ENCODE measurements around the gene OOSP2. TPM values are rescaled to one million over a fixed set of nuclear protein-coding genes. Genes with fewer than 3 reads are reported as not detected.

OOSP2 gene, protein sequence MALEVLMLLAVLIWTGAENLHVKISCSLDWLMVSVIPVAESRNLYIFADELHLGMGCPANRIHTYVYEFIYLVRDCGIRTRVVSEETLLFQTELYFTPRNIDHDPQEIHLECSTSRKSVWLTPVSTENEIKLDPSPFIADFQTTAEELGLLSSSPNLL
- total RNA-seq = not detected
- long read RNA-seq = 0 reads

DNA sequence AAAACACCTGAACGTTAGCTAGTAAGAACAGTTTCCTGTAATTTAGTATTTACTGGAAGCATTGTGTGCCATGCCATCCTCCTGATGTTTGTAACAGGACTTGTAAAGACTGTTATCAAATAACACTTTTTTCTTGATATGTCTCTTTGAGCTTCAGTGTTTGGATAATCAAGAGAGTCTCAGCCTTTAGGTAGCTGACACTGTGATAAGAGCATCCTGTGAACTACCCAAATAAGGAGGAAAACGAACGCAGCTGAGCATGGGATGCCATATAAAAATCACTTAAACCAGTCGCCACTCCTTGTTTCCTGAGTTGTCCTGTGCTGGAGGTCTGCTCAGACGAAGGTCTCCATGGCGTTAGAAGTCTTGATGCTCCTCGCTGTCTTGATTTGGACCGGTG, at the start of gene OOSP2:
Gene OOSP2, plus strand, starts transcription at position 301 of the 400 bp plus-strand sequence. Its CDS starts 51 bp downstream, at position 352.
- intact Hi-C loops (cut with micrococcal nuclease) = no loop called here
- H3K27ac ChIP-seq (replicated peaks) = no peak within 1 kb of the TSS
- H3K4me1 ChIP-seq = no peaks in the 10 kb centered on the region
- H3K27me3 ChIP-seq (ENCODE audit: low read depth) = no peaks in the 10 kb centered on the region
- H3K36me3 ChIP-seq = no peaks in the 10 kb centered on the region
- TF ChIP-seq, protein P1, sequence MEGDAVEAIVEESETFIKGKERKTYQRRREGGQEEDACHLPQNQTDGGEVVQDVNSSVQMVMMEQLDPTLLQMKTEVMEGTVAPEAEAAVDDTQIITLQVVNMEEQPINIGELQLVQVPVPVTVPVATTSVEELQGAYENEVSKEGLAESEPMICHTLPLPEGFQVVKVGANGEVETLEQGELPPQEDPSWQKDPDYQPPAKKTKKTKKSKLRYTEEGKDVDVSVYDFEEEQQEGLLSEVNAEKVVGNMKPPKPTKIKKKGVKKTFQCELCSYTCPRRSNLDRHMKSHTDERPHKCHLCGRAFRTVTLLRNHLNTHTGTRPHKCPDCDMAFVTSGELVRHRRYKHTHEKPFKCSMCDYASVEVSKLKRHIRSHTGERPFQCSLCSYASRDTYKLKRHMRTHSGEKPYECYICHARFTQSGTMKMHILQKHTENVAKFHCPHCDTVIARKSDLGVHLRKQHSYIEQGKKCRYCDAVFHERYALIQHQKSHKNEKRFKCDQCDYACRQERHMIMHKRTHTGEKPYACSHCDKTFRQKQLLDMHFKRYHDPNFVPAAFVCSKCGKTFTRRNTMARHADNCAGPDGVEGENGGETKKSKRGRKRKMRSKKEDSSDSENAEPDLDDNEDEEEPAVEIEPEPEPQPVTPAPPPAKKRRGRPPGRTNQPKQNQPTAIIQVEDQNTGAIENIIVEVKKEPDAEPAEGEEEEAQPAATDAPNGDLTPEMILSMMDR (IDR thresholded peaks at IDR 0.05; ENCODE audit: borderline replicate concordance) = no peak
- no peaks in the 10 kb centered on the region for H3K9me3 ChIP-seq (replicated peaks)
- DNase-seq = no peak
- H3K4me3 ChIP-seq = no peak within 1 kb of the TSS

- Histone ChIP-seq H3K9me3 (replicated peaks) (peaks cover 28% of the 10 kb centered on the region), H3K36me3 (no peaks in the 10 kb centered on the region), H3K4me1 (no peaks in the 10 kb centered on the region), H3K27me3 (ENCODE audit: low read depth) (no peaks in the 10 kb centered on the region), H3K4me3 (no peak overlapping the region), H3K27ac (replicated peaks) (no peak overlapping the region)
- intact Hi-C loops (cut with micrococcal nuclease) = no loop called here
- DNase-seq = no peak
- TF ChIP-seq, protein P1 (IDR thresholded peaks at IDR 0.05; ENCODE audit: borderline replicate concordance) = no peak
These were observed 49.8 kb upstream of the OOSP2 start for GRCh38 chr11:59990421-59990820.

GRCh38 chr11:59992425-59992824, 47.8 kb upstream of the OOSP2 start:
- Histone ChIP-seq H3K4me3 (no peak overlapping the region), H3K27me3 (ENCODE audit: low read depth) (no peaks in the 10 kb centered on the region), H3K36me3 (no peaks in the 10 kb centered on the region), H3K27ac (replicated peaks) (no peak overlapping the region), H3K4me1 (no peaks in the 10 kb centered on the region), H3K9me3 (replicated peaks) (peaks cover 28% of the 10 kb centered on the region)
- intact Hi-C loops (cut with micrococcal nuclease) = no loop called here
- DNase-seq = no peak
- TF ChIP-seq, protein P1 (IDR thresholded peaks at IDR 0.05; ENCODE audit: borderline replicate concordance) = no peak

- no peak for DNase-seq
- Histone ChIP-seq H3K9me3 (replicated peaks) (peaks cover 6% of the 10 kb centered on the region), H3K4me3 (no peak overlapping the region), H3K36me3 (no peaks in the 10 kb centered on the region), H3K27ac (replicated peaks) (no peak overlapping the region), H3K4me1 (no peaks in the 10 kb centered on the region), H3K27me3 (ENCODE audit: low read depth) (no peaks in the 10 kb centered on the region)
- TF ChIP-seq, protein P1 (IDR thresholded peaks at IDR 0.05; ENCODE audit: borderline replicate concordance) = no peak
- intact Hi-C loops (cut with micrococcal nuclease) = no loop called here
These were observed 42.4 kb upstream of the OOSP2 start for GRCh38 chr11:59997800-59998199.

DNA sequence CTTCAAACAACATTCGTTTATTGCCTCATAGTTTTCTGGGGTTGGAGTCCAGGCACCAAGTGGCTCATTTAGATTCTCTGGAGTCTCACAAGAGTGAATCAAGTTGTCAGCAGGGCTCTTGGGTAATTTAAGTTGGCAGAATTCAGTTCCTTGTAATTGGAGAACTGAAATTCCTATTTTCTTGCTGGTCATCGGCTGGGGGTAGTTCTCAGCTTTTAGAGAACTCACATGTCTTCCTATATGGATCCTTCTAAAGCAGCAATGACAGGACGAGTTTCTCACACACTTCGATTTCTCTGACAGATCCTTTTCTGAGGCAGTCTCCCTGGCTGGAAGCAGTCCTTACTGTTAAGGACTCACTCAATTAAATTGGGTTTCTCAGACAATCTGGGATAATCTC, 40.5 kb upstream of the OOSP2 start:
- TF ChIP-seq, protein P1 (IDR thresholded peaks at IDR 0.05; ENCODE audit: borderline replicate concordance) = no peak
- Histone ChIP-seq H3K9me3 (replicated peaks) (peaks cover 6% of the 10 kb centered on the region), H3K36me3 (no peaks in the 10 kb centered on the region), H3K27ac (replicated peaks) (no peak overlapping the region), H3K4me1 (no peaks in the 10 kb centered on the region), H3K27me3 (ENCODE audit: low read depth) (no peaks in the 10 kb centered on the region), H3K4me3 (no peak overlapping the region)
- intact Hi-C loops (cut with micrococcal nuclease) = no loop called here
- no peak for DNase-seq
